ENCODE data around the gene P4HA2.

P4HA2 gene

GRCh38 chr5:132253008-132253441 lies 25.4 kb upstream of the P4HA2 start:
- DNase-seq (ENCODE audit: insufficient read length, low spot score): no peak
- FAIRE-seq: no peak

GRCh38 chr5:132251220-132251725 lies 23.6 kb upstream of the P4HA2 start:
- FAIRE-seq: no peak
- DNase-seq (ENCODE audit: insufficient read length, low spot score): no peak

- FAIRE-seq (no peak), DNase-seq (ENCODE audit: insufficient read length, low spot score) (no peak)
Measured at GRCh38 chr5:132250547-132250946, 22.9 kb upstream of the P4HA2 start.

- no peak for DNase-seq (ENCODE audit: insufficient read length, low spot score)
Measured at GRCh38 chr5:132246806-132247205, 19.2 kb upstream of the P4HA2 start.

GRCh38 chr5:132245593-132245992 lies 17.9 kb upstream of the P4HA2 start:
- DNase-seq (ENCODE audit: insufficient read length, low spot score) (no peak), FAIRE-seq (no peak)

More at GRCh38 chr5:132246806-132247205, 19.2 kb upstream of the P4HA2 start:
- no peak for FAIRE-seq

GRCh38 chr5:132243366-132243977 lies 15.8 kb upstream of the P4HA2 start:
- DNase-seq (ENCODE audit: insufficient read length, low spot score) (no peak), FAIRE-seq (no peak)

GRCh38 chr5:132239776-132240175 lies 12.1 kb upstream of the P4HA2 start:
- DNase-seq (ENCODE audit: insufficient read length, low spot score) (no peak), FAIRE-seq (no peak)

- no peak for FAIRE-seq
Measured at GRCh38 chr5:132238901-132239500, 11.3 kb upstream of the P4HA2 start.

GRCh38 chr5:132238169-132238744 lies 10.6 kb upstream of the P4HA2 start:
- DNase-seq (ENCODE audit: insufficient read length, low spot score) (no peak), FAIRE-seq (peak; percentile 80)

More at GRCh38 chr5:132238901-132239500, 11.3 kb upstream of the P4HA2 start:
- DNase-seq (ENCODE audit: insufficient read length, low spot score): no peak

- FAIRE-seq (no peak), DNase-seq (ENCODE audit: insufficient read length, low spot score) (no peak)
Measured at GRCh38 chr5:132237670-132238069, 10.0 kb upstream of the P4HA2 start.

GRCh38 chr5:132237141-132237540 lies 9.5 kb upstream of the P4HA2 start:
- DNase-seq (ENCODE audit: insufficient read length, low spot score) (no peak), FAIRE-seq (no peak)

- FAIRE-seq (no peak), DNase-seq (ENCODE audit: insufficient read length, low spot score) (no peak)
Measured at GRCh38 chr5:132235340-132235739, 7.7 kb upstream of the P4HA2 start.

- FAIRE-seq (no peak), DNase-seq (ENCODE audit: insufficient read length, low spot score) (no peak)
Measured at GRCh38 chr5:132234684-132235062, 7.0 kb upstream of the P4HA2 start.

- FAIRE-seq (no peak), DNase-seq (ENCODE audit: insufficient read length, low spot score) (no peak)
Measured at GRCh38 chr5:132233811-132234683, 6.4 kb upstream of the P4HA2 start.

GRCh38 chr5:132233081-132233480 lies 5.4 kb upstream of the P4HA2 start:
- DNase-seq (ENCODE audit: insufficient read length, low spot score) (no peak), FAIRE-seq (no peak)

GRCh38 chr5:132232465-132232864 lies 4.8 kb upstream of the P4HA2 start:
- DNase-seq (ENCODE audit: insufficient read length, low spot score) (no peak), FAIRE-seq (no peak)

- FAIRE-seq (no peak), DNase-seq (ENCODE audit: insufficient read length, low spot score) (no peak)
Measured at GRCh38 chr5:132230871-132231270, 3.2 kb upstream of the P4HA2 start.

- DNase-seq (ENCODE audit: insufficient read length, low spot score): no peak
Measured at GRCh38 chr5:132229236-132229635, 1.6 kb upstream of the P4HA2 start.

GRCh38 chr5:132228241-132229035 lies 785 bp upstream of the P4HA2 start:
- no peak for FAIRE-seq
- no peak for DNase-seq (ENCODE audit: insufficient read length, low spot score)

More at GRCh38 chr5:132229236-132229635, 1.6 kb upstream of the P4HA2 start:
- FAIRE-seq: no peak

- FAIRE-seq (no peak), DNase-seq (ENCODE audit: insufficient read length, low spot score) (no peak)
Measured at GRCh38 chr5:132227235-132227484, 493 bp downstream of the P4HA2 start.
